Measurements from ENCODE around the gene FGFBP1.

The FGFBP1 gene

GRCh38 chr4:15938640-15939039 is at the start of gene FGFBP1:
TSS of gene FGFBP1 (minus strand) at chr4:15938740. CDS start at chr4:15936632, 2,108 bp downstream.
- H3K4me3 ChIP-seq (replicated peaks; ENCODE audit: low read depth, low read length), result no peak within 1 kb of the TSS
- TF ChIP-seq, protein P1, sequence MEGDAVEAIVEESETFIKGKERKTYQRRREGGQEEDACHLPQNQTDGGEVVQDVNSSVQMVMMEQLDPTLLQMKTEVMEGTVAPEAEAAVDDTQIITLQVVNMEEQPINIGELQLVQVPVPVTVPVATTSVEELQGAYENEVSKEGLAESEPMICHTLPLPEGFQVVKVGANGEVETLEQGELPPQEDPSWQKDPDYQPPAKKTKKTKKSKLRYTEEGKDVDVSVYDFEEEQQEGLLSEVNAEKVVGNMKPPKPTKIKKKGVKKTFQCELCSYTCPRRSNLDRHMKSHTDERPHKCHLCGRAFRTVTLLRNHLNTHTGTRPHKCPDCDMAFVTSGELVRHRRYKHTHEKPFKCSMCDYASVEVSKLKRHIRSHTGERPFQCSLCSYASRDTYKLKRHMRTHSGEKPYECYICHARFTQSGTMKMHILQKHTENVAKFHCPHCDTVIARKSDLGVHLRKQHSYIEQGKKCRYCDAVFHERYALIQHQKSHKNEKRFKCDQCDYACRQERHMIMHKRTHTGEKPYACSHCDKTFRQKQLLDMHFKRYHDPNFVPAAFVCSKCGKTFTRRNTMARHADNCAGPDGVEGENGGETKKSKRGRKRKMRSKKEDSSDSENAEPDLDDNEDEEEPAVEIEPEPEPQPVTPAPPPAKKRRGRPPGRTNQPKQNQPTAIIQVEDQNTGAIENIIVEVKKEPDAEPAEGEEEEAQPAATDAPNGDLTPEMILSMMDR (IDR thresholded peaks at IDR 0.05; ENCODE audit: low read depth, low read length, missing control alignments), result no peak
- no peak for DNase-seq (ENCODE audit: extremely low read depth, low read depth)

- no peak for DNase-seq (ENCODE audit: extremely low read depth, low read depth)
- H3K4me3 ChIP-seq (replicated peaks; ENCODE audit: low read depth, low read length), result no peak overlapping the region
- TF ChIP-seq, protein P1 (IDR thresholded peaks at IDR 0.05; ENCODE audit: low read depth, low read length, missing control alignments), result no peak
These were observed 49.7 kb upstream of the FGFBP1 start for GRCh38 chr4:15988222-15988621.

- TF ChIP-seq, protein P1 (IDR thresholded peaks at IDR 0.05; ENCODE audit: low read depth, low read length, missing control alignments), result no peak
- no peak for DNase-seq (ENCODE audit: extremely low read depth, low read depth)
- no peak overlapping the region for H3K4me3 ChIP-seq (replicated peaks; ENCODE audit: low read depth, low read length)
These were observed 48.4 kb upstream of the FGFBP1 start for GRCh38 chr4:15986907-15987306.

GRCh38 chr4:15983610-15984009 is 45.1 kb upstream of the FGFBP1 start:
- H3K4me3 ChIP-seq (replicated peaks; ENCODE audit: low read depth, low read length), result no peak overlapping the region
- no peak for DNase-seq (ENCODE audit: extremely low read depth, low read depth)
- TF ChIP-seq, protein P1 (IDR thresholded peaks at IDR 0.05; ENCODE audit: low read depth, low read length, missing control alignments), result no peak

DNA sequence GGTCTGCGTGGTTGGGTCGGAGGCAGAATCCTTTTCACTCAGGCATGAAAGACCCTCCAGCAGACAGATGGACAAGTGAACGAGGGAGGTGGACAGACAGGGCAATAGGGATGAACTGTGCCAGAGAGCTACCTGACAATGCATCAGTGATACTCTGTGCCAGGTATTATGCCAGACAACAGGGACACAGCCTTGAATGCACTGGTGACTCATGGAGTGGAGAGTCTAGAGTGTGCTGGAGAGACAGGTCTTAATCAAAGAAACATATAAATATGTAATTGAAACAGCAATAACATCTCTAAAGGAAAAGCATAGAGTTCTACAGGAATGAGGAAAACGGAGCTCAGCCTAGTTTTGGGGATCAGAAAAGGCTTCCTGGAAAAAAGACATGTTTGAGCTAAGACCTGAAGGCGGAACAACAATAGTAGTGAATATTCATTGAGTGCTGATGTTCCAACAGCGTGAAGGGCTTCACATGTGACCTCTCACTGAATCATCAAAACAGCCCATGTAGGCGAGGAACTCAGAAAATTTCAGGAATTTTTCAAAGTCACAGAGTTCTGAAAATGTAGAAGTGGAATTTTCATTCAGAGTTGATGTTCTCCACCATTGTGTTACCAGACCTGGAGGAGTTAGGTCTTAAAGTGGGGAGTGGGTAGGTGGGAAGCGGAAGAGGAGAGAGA is 44.4 kb upstream of the FGFBP1 start:
- TF ChIP-seq, protein P1 (IDR thresholded peaks at IDR 0.05; ENCODE audit: low read depth, low read length, missing control alignments), result no peak
- DNase-seq (ENCODE audit: extremely low read depth, low read depth), result no peak
- no peak overlapping the region for H3K4me3 ChIP-seq (replicated peaks; ENCODE audit: low read depth, low read length)

GRCh38 chr4:15976456-15977447 is 38.2 kb upstream of the FGFBP1 start:
- TF ChIP-seq, protein P1 (IDR thresholded peaks at IDR 0.05; ENCODE audit: low read depth, low read length, missing control alignments), result peak; percentile 2
- no peak overlapping the region for H3K4me3 ChIP-seq (replicated peaks; ENCODE audit: low read depth, low read length)
- DNase-seq (ENCODE audit: extremely low read depth, low read depth), result no peak
